Mucosa of descending colon (tissue), 3 donors: ENCODE data around the gene MEA1. TPM values are rescaled to one million over a fixed set of nuclear protein-coding genes. Genes with fewer than 3 reads are reported as not detected.

Experiments
- ATAC-seq: fragments of 200-7000 bp; cut with Tn5 transposase; one replicate; pipeline ENCODE4 v1.9.1; 2020; ENCODE audit warnings: mild to moderate bottlenecking, moderate library complexity
- DNase-seq, 3 donors: peaks; one replicate each; pipeline ENCODE4 v3.0.0-alpha.2; 2020
- H3K36me3 ChIP-seq: fragments of 200-600 bp; one replicate; pipeline ENCODE4 v1.8.0; 2021; ENCODE audit warnings: low read depth, mild to moderate bottlenecking
- H3K4me1 ChIP-seq: fragments of 200-600 bp; one replicate; pipeline ENCODE4 v1.8.0; 2021; ENCODE audit warnings: low read depth, mild to moderate bottlenecking
- H3K4me3 ChIP-seq: fragments of 200-600 bp; one replicate; pipeline ENCODE4 v1.8.0; 2021; ENCODE audit warnings: mild to moderate bottlenecking
- H3K9me3 ChIP-seq: fragments of 200-600 bp; one replicate; pipeline ENCODE4 v1.8.0; 2021; ENCODE audit warnings: mild to moderate bottlenecking
- intact Hi-C, 2 donors: fragments of 100-400 bp; cut with DNase I in 1 of 2; cut with micrococcal nuclease in 1 of 2; formaldehyde crosslinking; loops; one replicate each; pipeline versions ENCODE4 v1.11.0 to v1.11.1; 2022; cut with DNase I, micrococcal nuclease
- total RNA-seq, 3 donors: library from RNA; stranded (reverse); fragmentation: NEBNext Ultra II Directional in 2 of 3; extraction: Animal tissue kit (Norgen Biotek cat#: 25700) in 2 of 3; gene quantifications; one replicate each; pipeline versions ENCODE4 v1.2.1 to v1.2.4, GENCODE V29; 2021 to 2023
- TF ChIP-seq, protein P1 (sequence below): fragments of 200-600 bp; IDR thresholded peaks from one replicate; pipeline ENCODE4 v1.8.0; 2022; ENCODE audit warnings: antibody characterized with exemption, mild to moderate bottlenecking
- donor health status: DM: no; HTN: no; CAD: no; lungs with moderate emphysema.
- donor health status: DM: no; HTN: no; CAD: no.
- donor health status: DM: no; HTN: yes; CAD: no.

MEA1 gene
- total RNA-seq, 3 donors from 2014 or later: 38.0 to 47.4 (median 39.1) TPM

DNA sequence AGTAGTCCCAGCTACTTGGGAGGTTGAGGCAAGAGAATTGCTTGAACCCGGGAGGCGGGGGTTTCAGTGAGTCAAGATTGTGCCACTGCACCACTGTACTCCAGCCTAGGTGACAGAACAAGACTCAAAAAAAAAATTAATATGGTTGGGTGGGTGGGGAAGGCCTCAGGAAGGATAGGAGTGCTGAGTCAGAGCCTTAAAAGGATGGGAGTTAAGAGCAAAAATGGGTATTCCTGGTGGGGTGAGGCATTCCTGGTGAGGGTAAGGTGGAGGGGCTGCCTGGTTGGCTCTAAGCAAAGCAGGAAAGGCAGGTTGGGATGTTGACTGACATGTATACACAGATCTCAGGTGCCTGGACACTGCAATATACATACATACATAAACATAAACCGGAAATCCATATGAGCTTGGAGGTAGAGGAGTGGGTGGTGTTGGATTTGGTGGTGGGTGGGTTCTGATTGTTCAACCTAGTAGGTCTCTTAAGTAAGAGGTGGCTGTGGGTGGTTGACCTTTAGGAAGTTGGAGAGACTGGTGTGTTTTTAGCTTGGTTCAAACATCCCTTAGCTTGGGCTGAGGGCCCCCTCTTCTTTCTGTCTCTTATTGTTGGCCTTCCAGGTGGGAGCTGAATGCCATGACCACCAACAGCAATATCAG lies 6.4 kb upstream of the MEA1 start:
- H3K9me3 ChIP-seq: no peaks in the 10 kb centered on the region
- H3K4me1 ChIP-seq: peaks cover 24% of the 10 kb centered on the region
- DNase-seq: no peak
- H3K4me3 ChIP-seq: no peak overlapping the region
- TF ChIP-seq, protein P1, sequence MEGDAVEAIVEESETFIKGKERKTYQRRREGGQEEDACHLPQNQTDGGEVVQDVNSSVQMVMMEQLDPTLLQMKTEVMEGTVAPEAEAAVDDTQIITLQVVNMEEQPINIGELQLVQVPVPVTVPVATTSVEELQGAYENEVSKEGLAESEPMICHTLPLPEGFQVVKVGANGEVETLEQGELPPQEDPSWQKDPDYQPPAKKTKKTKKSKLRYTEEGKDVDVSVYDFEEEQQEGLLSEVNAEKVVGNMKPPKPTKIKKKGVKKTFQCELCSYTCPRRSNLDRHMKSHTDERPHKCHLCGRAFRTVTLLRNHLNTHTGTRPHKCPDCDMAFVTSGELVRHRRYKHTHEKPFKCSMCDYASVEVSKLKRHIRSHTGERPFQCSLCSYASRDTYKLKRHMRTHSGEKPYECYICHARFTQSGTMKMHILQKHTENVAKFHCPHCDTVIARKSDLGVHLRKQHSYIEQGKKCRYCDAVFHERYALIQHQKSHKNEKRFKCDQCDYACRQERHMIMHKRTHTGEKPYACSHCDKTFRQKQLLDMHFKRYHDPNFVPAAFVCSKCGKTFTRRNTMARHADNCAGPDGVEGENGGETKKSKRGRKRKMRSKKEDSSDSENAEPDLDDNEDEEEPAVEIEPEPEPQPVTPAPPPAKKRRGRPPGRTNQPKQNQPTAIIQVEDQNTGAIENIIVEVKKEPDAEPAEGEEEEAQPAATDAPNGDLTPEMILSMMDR: no peak
- H3K36me3 ChIP-seq: no peaks in the 10 kb centered on the region
- no peak for ATAC-seq
- intact Hi-C loops: no loop called here

DNA sequence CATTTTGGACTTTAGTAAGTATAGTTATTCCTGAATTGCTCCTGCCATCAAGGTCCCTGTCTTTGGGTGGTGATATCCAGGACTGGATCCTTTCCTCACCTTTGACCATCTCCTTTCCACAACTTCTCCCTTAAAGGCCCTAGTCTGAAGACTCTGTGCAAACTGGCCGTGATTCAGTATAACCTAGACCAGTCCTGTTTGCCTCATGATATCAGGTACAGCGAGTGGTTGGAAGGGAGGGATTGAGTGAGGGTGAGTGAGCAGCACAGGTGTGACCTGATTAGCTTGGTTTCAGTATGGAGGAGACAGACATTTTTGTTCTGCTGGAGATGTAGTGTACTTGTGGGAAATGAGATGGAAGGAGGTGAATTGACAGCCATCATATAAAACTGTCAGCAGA lies 5.4 kb upstream of the MEA1 start:
- TF ChIP-seq, protein P1: no peak
- DNase-seq: no peak
- H3K36me3 ChIP-seq: no peaks in the 10 kb centered on the region

DNA sequence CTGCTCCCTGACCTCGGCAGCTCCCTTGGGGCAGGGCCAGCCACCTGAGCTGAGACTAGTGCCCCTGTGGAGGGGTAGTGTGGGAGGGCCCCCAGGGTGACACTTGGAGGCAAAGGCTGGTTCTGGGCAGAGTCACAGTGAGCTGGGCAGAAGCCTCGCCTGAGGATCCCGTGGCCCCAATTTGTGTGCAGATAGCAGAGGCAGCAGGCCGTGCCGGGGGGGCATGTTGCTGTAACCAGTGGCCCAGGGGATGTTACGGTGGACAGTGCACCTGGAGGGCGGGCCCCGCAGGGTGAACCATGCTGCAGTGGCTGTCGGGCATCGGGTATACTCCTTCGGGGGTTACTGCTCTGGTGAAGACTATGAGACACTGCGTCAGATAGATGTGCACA lies 3.2 kb upstream of the MEA1 start:
- DNase-seq (no peak), ATAC-seq (no peak)
- TF ChIP-seq, protein P1: no peak
- Histone ChIP-seq H3K36me3 (peaks cover 4% of the 10 kb centered on the region), H3K4me1 (peaks cover 32% of the 10 kb centered on the region), H3K4me3 (no peak overlapping the region), H3K9me3 (no peaks in the 10 kb centered on the region)
- intact Hi-C loops: no loop called here

More for the DNA sequence above, 5.4 kb upstream of the MEA1 start:
- no peak for ATAC-seq
- intact Hi-C loops: no loop called here
- Histone ChIP-seq H3K9me3 (no peaks in the 10 kb centered on the region), H3K4me1 (peaks cover 30% of the 10 kb centered on the region), H3K4me3 (no peak overlapping the region)

DNA sequence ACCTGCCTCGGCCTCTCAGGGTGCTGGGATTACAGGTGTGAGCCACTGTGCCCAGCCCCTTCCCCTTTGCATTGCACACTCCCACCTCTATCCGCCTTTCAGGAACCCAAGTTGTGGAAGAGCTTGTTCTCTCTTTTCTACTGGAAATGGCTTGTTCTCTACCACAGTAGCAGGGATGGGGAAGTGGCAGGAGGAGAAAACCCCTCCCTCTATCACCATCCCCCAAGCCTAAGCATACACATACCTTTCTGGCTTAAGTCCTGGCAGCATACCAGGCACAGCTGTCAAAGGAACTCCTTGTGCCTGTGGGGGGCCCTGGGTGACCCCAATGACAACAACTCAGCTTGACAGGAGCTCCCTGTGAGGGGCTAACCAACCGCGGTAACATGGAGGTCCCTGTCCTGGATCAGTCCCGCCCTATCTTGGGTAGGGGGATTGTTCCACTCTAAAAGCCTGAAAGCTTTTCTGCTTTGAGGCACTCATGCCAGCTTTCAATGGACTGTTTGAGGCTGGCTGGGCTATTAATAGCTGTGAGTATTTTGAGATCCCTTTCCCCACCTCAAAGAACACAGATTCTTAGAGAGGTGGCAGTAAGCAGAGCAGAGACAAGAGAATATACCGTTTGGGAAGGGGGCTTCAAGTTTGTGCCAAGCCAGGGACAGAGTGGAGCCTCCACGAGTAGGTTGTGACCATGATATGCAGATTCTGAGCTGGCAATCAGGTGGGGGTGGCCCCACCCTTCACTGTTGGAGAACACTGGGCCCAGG lies 2.6 kb upstream of the MEA1 start:
- no peak overlapping the region for H3K4me3 ChIP-seq
- peaks cover 32% of the 10 kb centered on the region for H3K4me1 ChIP-seq
- ATAC-seq (no peak), DNase-seq (no peak)
- H3K9me3 ChIP-seq: no peaks in the 10 kb centered on the region
- TF ChIP-seq, protein P1: no peak
- peaks cover 4% of the 10 kb centered on the region for H3K36me3 ChIP-seq
- intact Hi-C loops: no loop called here

DNA sequence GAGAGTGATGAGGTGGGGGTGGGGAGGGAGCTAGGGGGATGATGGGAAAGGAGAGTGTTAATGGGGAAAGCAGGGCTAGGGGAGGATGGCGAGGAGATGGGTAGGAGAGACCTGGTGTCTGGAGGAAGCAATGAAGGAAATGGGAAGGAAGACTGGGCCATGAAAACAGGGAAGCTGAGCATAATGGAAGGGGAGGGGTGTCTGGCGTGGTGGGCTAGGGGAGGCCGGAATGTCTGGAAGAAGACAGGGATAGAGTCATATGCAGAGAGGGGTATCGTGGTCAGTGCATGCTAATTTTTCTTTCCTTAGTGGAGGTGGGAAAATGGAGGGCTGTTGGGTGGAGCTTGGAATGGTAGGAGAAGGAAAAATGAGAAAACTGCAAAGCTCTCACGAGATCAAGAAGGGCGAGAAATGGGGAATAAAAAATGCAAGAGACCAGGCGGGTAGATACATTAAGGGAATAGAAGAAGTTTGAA lies 726 bp upstream of the MEA1 start:
- TF ChIP-seq, protein P1: no peak
- intact Hi-C loops: no loop called here
- DNase-seq (no peak), ATAC-seq (no peak)
- H3K4me1 ChIP-seq: peaks cover 29% of the 10 kb centered on the region
- peak overlapping the region; percentile 31 for H3K4me3 ChIP-seq
- peaks cover 4% of the 10 kb centered on the region for H3K36me3 ChIP-seq
- H3K9me3 ChIP-seq: no peaks in the 10 kb centered on the region
